Skin epidermis (tissue), 12 donors: ENCODE results near the gene LRCH4.
"Not testable (repeated sequence)": the region's sequence is repeated elsewhere in the genome, so short reads cannot be mapped to it uniquely, and the experiment has no call there.

Source experiments
- H3K27ac ChIP-seq, 21 experiments: fragments of 200-600 bp; sonication (generic) in 11 of 21; one replicate each; pipeline ENCODE4 v1.5.0; 2020; ENCODE audit warnings: mild to moderate bottlenecking in 3 of 21, inconsistent platforms in 2 of 21, moderate library complexity in 2 of 21
- H3K4me3 ChIP-seq, 7 experiments: fragments of 200-600 bp; sonication (generic) in 2 of 7; one replicate each; pipeline ENCODE4 v1.5.0; 2020; ENCODE audit warnings: inconsistent platforms in 2 of 7, mild to moderate bottlenecking in 2 of 7, moderate library complexity in 1 of 7

The LRCH4 gene

DNA sequence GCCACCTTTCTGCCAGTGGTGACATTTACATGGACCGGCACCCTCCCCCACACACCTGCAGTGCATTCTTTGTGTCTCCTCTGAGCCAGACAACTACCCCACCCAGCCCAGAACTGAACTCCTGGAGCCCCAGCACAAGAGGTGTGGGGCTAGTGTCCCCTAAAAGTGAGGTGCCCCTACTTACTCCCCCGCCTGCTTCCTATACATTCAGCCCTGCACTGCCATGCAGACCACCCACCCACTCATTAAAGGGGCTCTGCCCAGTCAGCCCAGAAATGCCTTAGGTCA is 14.2 kb downstream of the LRCH4 start:
- H3K4me3 ChIP-seq = no peak overlapping the region
- H3K27ac ChIP-seq = no peak overlapping the region

DNA sequence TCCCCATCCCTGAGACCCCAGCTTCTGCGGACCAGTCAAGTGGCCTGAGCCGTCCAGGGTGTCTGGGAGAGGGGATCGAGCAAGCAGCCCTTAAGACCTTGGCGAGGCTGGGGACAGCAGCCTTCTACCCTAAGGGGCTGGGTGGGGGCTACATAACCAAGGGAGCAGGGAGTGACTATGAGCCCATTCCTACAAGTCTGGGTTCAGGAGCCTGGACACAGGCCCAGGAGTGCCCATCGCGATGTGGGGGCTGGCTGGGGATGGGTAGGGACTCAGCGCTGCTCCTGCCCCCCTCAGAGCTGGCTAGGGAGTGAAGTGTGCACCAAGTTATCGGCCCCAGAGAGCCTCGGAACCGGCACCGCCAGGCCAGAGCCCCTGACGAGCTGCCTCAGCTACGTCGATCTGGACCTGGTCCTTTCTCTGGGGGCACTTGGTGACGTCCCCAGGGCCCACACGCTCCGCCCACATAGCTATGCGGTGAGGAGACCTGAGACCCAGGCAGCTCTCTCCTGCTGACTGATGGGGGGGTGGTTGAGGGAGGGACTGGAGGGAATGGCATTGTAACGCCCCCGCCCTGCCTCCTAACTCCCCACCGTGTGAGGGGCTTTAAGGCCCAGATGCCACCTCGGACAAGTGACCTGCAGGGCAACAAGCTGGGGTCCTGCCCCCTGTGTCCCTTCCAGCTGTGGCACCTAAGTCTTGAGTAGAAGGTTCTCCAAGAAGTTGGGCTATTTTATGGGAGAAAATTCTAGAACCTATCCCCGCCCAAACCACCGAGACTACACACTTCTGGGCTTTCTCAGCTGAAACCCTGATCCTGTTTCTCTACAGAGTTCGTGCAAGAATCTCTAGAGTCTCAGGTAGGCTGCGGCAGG is 14.7 kb downstream of the LRCH4 start:
- Histone ChIP-seq H3K4me3 (no peak overlapping the region), H3K27ac (no peak overlapping the region)

DNA sequence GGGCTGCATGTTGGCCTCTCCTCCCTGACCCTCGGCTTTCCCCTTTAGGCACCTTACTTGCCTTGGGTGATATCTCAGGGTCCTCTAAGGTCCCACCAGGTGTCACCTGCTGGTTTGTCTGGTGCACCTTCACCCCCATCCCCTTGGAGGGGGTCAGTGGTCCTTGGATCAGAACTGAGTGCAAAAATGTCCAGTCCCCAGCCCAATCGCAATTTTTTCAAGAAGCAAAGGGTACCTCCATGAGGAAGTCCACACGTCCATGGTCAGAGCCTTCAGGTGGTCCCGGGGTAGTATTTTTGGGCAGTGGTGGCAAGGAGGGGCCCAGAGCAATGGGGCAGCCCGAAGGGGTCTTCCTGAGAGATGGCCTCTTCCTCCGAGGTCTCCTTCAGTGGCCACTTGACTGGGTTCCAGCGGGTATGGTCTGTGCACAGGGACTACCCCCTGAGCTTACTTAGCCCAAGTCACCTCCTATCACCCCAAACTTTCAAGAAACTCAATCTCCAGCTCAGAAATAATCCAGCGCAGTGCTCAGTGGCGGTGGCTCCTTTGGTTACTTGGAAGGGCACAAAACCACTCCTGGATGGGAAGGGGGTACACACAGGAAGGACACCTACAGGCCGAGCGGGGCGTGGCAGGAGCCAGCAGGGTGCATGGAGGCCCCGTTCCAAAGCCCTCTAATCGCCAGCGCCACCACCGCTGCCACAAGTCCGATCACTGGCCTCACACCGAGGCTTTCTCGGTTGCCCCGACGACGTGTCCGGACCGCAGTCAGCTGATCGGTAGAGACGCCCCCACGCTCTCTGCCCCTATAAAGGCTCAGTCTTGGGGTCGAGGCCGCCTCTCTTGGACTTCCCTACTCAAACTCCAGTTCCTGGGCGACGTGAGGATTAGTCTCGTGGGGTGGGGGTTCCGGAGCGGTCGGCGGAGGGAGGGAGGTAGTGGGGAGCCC is 16.8 kb downstream of the LRCH4 start:
- H3K27ac ChIP-seq = peak overlapping the region in 12 of 21 experiments; percentile 9 to 63 (median 48)
- peak overlapping the region in 6 of 7 experiments; percentile 0 to 29 (median 20) for H3K4me3 ChIP-seq

DNA sequence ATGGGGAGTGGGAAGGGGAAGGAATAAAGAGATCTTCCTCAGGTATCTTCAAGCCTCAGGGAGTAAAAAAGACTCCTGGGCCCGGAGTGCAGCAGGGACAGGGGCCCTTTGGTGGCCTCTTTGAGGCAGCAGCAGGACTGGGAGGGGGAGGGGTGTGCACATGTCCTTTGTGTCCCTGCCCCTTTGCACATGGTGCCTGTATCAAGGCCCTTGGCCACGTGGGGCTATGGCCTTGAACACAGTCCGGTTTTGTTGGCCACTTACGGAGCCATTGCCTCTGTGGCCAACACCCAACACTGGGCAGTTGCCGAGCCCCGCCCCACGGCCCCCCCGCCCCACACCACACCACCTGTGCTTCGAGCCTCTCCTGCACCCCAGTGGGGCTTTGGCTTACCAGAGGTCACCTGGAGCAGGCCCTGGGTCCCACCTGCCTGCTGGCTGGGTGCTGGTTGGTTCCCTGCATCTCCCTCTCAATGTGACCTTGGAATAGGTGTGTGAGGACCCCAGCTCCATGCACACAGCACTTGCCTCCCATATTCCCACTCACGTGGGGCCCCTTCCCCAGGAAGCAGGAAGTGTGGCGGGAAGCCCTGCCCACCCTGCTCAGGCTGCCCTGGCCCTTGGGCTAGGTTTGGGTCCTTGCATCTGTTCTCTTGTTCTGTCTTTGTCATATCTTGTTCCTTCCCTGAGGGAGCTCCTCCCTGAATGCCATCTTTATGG is 17.6 kb downstream of the LRCH4 start:
- Histone ChIP-seq H3K27ac (no peak overlapping the region), H3K4me3 (no peak overlapping the region)

GRCh38 chr7:100567751-100568175 is 18.2 kb downstream of the LRCH4 start:
- no peak overlapping the region for H3K4me3 ChIP-seq
- H3K27ac ChIP-seq = peak overlapping the region in 2 of 21 experiments; percentile 5 to 35

DNA sequence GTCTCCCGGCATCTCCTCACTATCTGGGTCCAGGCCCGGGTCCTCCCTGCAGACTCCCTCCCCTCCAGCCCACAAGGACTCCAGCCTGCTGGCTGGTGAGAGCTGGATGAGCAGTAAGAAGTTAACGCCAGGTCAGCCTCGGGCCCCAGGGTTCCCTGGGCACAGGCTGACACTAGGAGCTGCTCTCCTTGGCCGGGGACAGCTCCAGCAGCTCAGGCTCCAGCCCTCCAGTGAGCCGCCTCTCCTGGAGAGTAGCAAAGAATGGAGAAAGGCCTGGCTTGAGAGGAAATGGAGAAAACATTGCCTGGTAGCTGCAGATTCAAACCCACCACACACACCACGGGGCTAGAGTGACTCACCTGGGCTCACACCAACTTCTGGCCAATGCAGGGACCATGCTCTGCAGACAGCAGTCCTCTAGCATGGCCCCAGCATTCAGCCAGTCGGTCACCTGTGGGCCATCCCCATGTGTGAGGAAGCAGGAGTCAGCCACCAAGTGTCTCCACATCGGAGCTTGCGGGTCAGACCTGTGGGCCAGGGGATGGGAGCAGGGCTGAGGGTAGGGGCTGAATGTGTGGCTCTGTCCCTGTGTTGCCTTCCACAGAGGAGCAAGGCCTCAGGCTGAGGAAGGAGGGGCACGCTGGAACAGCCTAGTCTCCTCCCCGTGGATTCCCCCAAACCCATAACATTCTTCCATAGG is 18.7 kb downstream of the LRCH4 start:
- Histone ChIP-seq H3K4me3 (no peak overlapping the region), H3K27ac (peak overlapping the region in 2 of 21 experiments; percentile 5 to 35)

GRCh38 chr7:100566018-100566531 is 19.9 kb downstream of the LRCH4 start:
- H3K4me3 ChIP-seq = no peak overlapping the region
- no peak overlapping the region for H3K27ac ChIP-seq

- Histone ChIP-seq H3K4me3 (no peak overlapping the region), H3K27ac (no peak overlapping the region)
These were observed 20.8 kb downstream of the LRCH4 start for GRCh38 chr7:100565133-100565571.

GRCh38 chr7:100564405-100564804 is 21.5 kb downstream of the LRCH4 start:
- not testable (repeated sequence) for H3K4me3 ChIP-seq
- peak overlapping the region in 1 of 21 experiments; percentile 7 for H3K27ac ChIP-seq

DNA sequence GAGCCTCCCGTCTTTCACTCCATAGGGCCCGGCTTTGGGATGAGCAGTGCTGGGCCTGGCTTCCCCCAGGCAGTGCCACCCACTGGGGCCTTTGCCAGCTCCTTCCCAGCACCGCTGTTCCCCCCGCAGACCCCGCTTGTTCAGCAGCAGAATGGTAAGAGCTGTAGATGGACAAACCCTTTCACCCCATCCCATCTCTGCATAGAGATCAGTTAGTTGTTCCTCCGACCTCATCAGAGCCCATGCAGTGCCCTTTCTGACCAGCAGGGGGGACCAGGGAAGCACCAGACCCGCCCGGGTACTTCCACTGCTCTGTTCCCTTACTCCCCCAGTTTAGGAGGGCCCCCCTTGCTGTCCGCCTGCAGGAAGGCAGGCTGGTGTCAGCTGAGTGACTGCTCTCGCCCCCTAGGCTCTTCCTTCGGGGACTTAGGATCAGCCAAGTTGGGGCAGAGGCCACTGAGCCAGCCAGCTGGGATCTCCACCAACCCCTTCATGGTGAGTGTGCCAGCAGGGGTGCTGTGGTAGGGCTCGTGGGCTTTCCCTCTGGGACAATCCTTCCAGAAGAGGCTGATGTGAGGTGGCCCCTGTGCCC is 22.0 kb downstream of the LRCH4 start:
- Histone ChIP-seq H3K4me3 (no peak overlapping the region), H3K27ac (peak overlapping the region in 1 of 21 experiments; percentile 7)

GRCh38 chr7:100563100-100563564 is 22.8 kb downstream of the LRCH4 start:
- Histone ChIP-seq H3K27ac (no peak overlapping the region), H3K4me3 (no peak overlapping the region)

GRCh38 chr7:100562195-100563099 is 23.5 kb downstream of the LRCH4 start:
- Histone ChIP-seq H3K27ac (no peak overlapping the region), H3K4me3 (no peak overlapping the region)

DNA sequence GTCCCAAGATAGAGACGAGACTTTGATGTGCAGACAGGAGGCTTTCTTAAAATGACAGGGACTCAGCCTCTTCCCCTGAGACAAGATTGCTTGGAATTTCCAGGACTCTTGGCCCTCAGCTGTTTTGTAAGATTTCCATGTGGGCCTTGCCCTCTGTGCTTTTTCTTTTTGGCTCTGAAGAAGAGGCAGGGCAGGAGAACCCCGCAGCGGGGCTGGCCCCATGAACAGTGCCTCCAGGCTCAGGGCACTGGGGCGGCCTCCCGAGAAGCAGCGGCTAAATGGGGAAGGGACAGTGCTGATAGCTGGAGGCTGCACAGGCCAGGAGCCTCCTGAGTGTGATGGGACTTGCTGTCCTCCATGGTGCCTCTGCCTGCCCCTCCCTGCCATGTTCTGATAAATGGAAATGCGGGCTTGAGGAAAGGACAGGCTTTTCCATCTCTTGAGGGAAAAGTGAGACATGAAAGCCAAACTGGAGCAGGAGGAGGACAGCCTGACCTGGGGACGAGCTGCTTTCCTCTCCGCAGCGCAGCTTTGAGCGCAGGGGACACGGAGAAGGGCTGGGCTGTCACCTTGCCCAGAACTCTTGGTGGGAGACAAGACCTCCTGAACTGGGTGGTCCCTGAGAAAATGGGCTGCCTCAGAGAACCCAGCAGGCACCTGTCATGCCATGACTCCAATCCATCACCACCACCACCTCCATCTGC is 24.3 kb downstream of the LRCH4 start:
- H3K27ac ChIP-seq = no peak overlapping the region
- H3K4me3 ChIP-seq = no peak overlapping the region

GRCh38 chr7:100559127-100559526 is 26.8 kb downstream of the LRCH4 start:
- Histone ChIP-seq H3K27ac (peak overlapping the region in 1 of 21 experiments; percentile 5), H3K4me3 (no peak overlapping the region)

DNA sequence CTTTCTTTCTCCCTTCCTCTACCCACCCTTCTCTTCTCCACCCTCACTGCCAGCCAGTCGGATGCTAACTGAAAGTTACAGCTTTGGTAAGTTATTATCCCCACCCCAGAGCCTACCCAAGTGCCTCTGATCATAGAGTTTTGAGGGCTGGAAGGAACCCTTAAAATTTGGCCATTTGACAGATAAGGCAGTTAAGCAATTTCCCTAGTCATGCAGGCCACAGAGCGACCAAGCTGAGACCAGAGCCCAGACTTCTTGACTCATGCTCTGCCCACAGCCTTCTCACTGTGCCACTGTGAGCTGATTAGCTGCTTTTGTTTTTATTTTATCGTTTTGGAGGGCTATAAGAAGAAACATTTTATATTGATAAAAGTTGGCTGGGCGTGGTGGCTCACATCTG is 29.4 kb downstream of the LRCH4 start:
- no peak overlapping the region for H3K4me3 ChIP-seq
- no peak overlapping the region for H3K27ac ChIP-seq

GRCh38 chr7:100555701-100556100 is 30.2 kb downstream of the LRCH4 start:
- Histone ChIP-seq H3K27ac (peak overlapping the region in 1 of 21 experiments; percentile 11), H3K4me3 (no peak overlapping the region)

DNA sequence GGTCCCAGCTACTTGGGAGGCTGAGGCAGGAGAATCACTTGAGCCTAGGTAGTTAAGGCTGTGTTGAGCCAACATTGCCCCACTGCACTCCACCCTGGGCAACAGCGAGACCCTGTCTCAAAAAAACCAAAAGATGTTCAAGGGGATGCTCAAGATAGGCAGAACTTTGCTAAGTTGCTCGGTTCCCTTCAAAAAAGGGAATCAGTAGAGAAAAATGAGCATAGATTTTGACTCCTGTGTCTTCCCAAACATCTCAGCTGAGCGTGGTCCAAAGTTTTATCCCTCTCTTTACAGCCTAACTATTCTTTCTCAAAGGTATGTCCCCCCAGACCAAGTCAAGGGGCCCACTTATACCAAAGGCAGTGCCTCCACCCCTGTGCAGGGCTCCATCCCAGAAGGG is 32.9 kb downstream of the LRCH4 start:
- H3K27ac ChIP-seq = no peak overlapping the region
- H3K4me3 ChIP-seq = no peak overlapping the region
